HL-60 (cell line): ENCODE results near the gene AGAP1.

ENCODE experiments used
- DNase-seq, 2 experiments: peaks; one replicate each; pipeline ENCODE4 v3.0.0-alpha.2; 2010 to 2020; ENCODE audit warnings: low read depth in 1 of 2, low spot score in 1 of 2
- H3K27ac ChIP-seq: fragments of 250-450 bp; sonication (Bioruptor Pico); replicated peaks from 2 replicates; pipeline ENCODE4 v1.5.1; 2020; ENCODE audit warnings: mild to moderate bottlenecking, moderate library complexity
- H3K27me3 ChIP-seq: fragments of 250-450 bp; sonication (Bioruptor Pico); 2 replicates; pipeline ENCODE4 v1.5.1; 2021; ENCODE audit warnings: mild to moderate bottlenecking, moderate library complexity; ENCODE audit not compliant: insufficient read depth, poor library complexity, severe bottlenecking
- H3K4me3 ChIP-seq: replicated peaks from 2 replicates; pipeline ENCODE4 v1.5.1; 2011; ENCODE audit warnings: mild to moderate bottlenecking, control low read depth, low read length; ENCODE audit not compliant: insufficient read depth
- CTCF ChIP-seq: IDR thresholded peaks from one replicate; pipeline ENCODE4 v1.5.1; 2011; ENCODE audit warnings: low read length, control low read depth, inconsistent platforms; ENCODE audit not compliant: insufficient read depth
- GABPA ChIP-seq: IDR thresholded peaks from 2 replicates; pipeline ENCODE4 v1.6.1; 2012; ENCODE audit warnings: low read depth
- POLR2AphosphoS5 ChIP-seq: IDR thresholded peaks from 2 replicates; pipeline ENCODE4 v1.6.1; 2012; ENCODE audit warnings: low read depth
- REST ChIP-seq: IDR thresholded peaks from 2 replicates; pipeline ENCODE4 v1.6.1; 2012; ENCODE audit warnings: low read depth; ENCODE audit not compliant: insufficient replicate concordance
- SPI1 ChIP-seq: IDR thresholded peaks from 2 replicates; pipeline ENCODE4 v1.6.1; 2012; ENCODE audit warnings: low read depth, mild to moderate bottlenecking, borderline replicate concordance

The AGAP1 gene

GRCh38 chr2:235740821-235741220 lies 247.0 kb downstream of the AGAP1 start:
- DNase-seq, result no peak
- Histone ChIP-seq H3K4me3 (no peak overlapping the region), H3K27me3 (no peaks in the 10 kb centered on the region), H3K27ac (no peak overlapping the region)
- TF ChIP-seq POLR2AphosphoS5 (no peak), REST (no peak), GABPA (no peak), CTCF (no peak), SPI1 (no peak)

GRCh38 chr2:235744161-235744560 lies 250.3 kb downstream of the AGAP1 start:
- DNase-seq, result no peak
- no peak for TF ChIP-seq CTCF
- TF ChIP-seq POLR2AphosphoS5, result no peak
- no peak for TF ChIP-seq REST
- no peak for TF ChIP-seq GABPA
- no peak for TF ChIP-seq SPI1
- H3K27ac ChIP-seq, result no peak overlapping the region

GRCh38 chr2:235745597-235745996 lies 251.8 kb downstream of the AGAP1 start:
- no peak for DNase-seq
- TF ChIP-seq GABPA, result no peak
- no peak for TF ChIP-seq SPI1
- TF ChIP-seq CTCF, result no peak
- TF ChIP-seq POLR2AphosphoS5, result no peak
- no peak for TF ChIP-seq REST
- H3K27me3 ChIP-seq, result peaks cover 2% of the 10 kb centered on the region
- H3K4me3 ChIP-seq, result no peak overlapping the region
- H3K27ac ChIP-seq, result no peak overlapping the region

More at GRCh38 chr2:235744161-235744560, 250.3 kb downstream of the AGAP1 start:
- Histone ChIP-seq H3K27me3 (no peaks in the 10 kb centered on the region), H3K4me3 (no peak overlapping the region)
